Renal pelvis (tissue), 4 donors: Measurements from ENCODE around the gene GIPR. TPM values are rescaled to one million over a fixed set of nuclear protein-coding genes. Genes with fewer than 3 reads are reported as not detected.
"Not testable (repeated sequence)": the region's sequence is repeated elsewhere in the genome, so short reads cannot be mapped to it uniquely, and the experiment has no call there.

Source experiments
- DNase-seq: peaks from one replicate; pipeline ENCODE4 v3.0.0-alpha.2; 2013
- polyA plus RNA-seq, 3 donors: library from polyadenylated mRNA; unstranded; fragments of 120-200 nt; gene quantifications; one replicate each; pipeline ENCODE4 v1.2.1, GENCODE V29; 2013; ENCODE audit not compliant: insufficient read length in 3 of 3

Gene GIPR
- polyA plus RNA-seq, 3 donors, result 0.48 to 0.81 (median 0.52) TPM

GRCh38 chr19:45645068-45645630 is 22.9 kb upstream of the GIPR start:
- no peak for DNase-seq

- DNase-seq, result peak; percentile 73
Observed at GRCh38 chr19:45645631-45646344, 22.2 kb upstream of the GIPR start.

GRCh38 chr19:45646345-45646698 is 21.7 kb upstream of the GIPR start:
- DNase-seq, result no peak

- no peak for DNase-seq
Observed at GRCh38 chr19:45650722-45651121, 17.3 kb upstream of the GIPR start.

GRCh38 chr19:45653634-45654033 is 14.4 kb upstream of the GIPR start:
- no peak for DNase-seq

GRCh38 chr19:45655073-45655472 is 12.9 kb upstream of the GIPR start:
- DNase-seq, result no peak

- no peak for DNase-seq
Observed at GRCh38 chr19:45657520-45658167, 10.4 kb upstream of the GIPR start.

- DNase-seq, result no peak
Observed at GRCh38 chr19:45659096-45659729, 8.8 kb upstream of the GIPR start.

- DNase-seq, result no peak
Observed at GRCh38 chr19:45660636-45661035, 7.4 kb upstream of the GIPR start.

- DNase-seq, result no peak
Observed at GRCh38 chr19:45663800-45664199, 4.2 kb upstream of the GIPR start.

- no peak for DNase-seq
Observed at GRCh38 chr19:45664575-45664974, 3.4 kb upstream of the GIPR start.

- DNase-seq, result no peak
Observed at GRCh38 chr19:45668342-45668871, 386 bp downstream of the GIPR start.

- DNase-seq, result no peak
Observed at GRCh38 chr19:45670670-45671453, 2.8 kb downstream of the GIPR start.

- no peak for DNase-seq
Observed at GRCh38 chr19:45674946-45675345, 6.9 kb downstream of the GIPR start.

GRCh38 chr19:45676851-45677263 is 8.8 kb downstream of the GIPR start:
- no peak for DNase-seq

- peak; percentile 79 for DNase-seq
Observed at GRCh38 chr19:45677351-45678230, 9.6 kb downstream of the GIPR start.

- peak; percentile 77 for DNase-seq
Observed at GRCh38 chr19:45681391-45682015, 13.5 kb downstream of the GIPR start.

- no peak for DNase-seq
Observed at GRCh38 chr19:45682117-45682516, 14.1 kb downstream of the GIPR start.

GRCh38 chr19:45682908-45683307 is 14.9 kb downstream of the GIPR start:
- no peak for DNase-seq

- not testable (repeated sequence) for DNase-seq
Observed at GRCh38 chr19:45685045-45685444, 17.0 kb downstream of the GIPR start.
